Osteocyte (in vitro differentiated cells): ENCODE results near the gene ADH1C. TPM values are rescaled to one million over a fixed set of nuclear protein-coding genes. Genes with fewer than 3 reads are reported as not detected.
A peak's percentile ranks its signal among the peaks of the same experiment; 100 is the strongest.

ENCODE experiments used
- DNase-seq: peaks from one replicate; pipeline ENCODE4 v3.0.0; 2021; ENCODE audit warnings: mixed read lengths; ENCODE audit not compliant: unreplicated experiment; ENCODE audit errors: extremely low spot score
- H3K27ac Mint-ChIP-seq: one replicate; pipeline ENCODE4 v1.8.0; 2021; ENCODE audit warnings: mild to moderate bottlenecking, mixed read lengths; ENCODE audit not compliant: unreplicated experiment
- H3K27me3 Mint-ChIP-seq: one replicate; pipeline ENCODE4 v1.8.0; 2021; ENCODE audit warnings: mixed read lengths; ENCODE audit not compliant: unreplicated experiment
- H3K36me3 Mint-ChIP-seq: one replicate; pipeline ENCODE4 v1.8.0; 2021; ENCODE audit warnings: mixed read lengths; ENCODE audit not compliant: unreplicated experiment
- H3K4me1 Mint-ChIP-seq: one replicate; pipeline ENCODE4 v1.8.0; 2021; ENCODE audit warnings: mixed read lengths; ENCODE audit not compliant: unreplicated experiment
- H3K4me3 Mint-ChIP-seq: one replicate; pipeline ENCODE4 v1.8.0; 2021; ENCODE audit warnings: mild to moderate bottlenecking, moderate library complexity, mixed read lengths; ENCODE audit not compliant: unreplicated experiment
- H3K9me3 Mint-ChIP-seq: one replicate; pipeline ENCODE4 v1.8.0; 2021; ENCODE audit warnings: mixed read lengths; ENCODE audit not compliant: unreplicated experiment
- total RNA-seq: library from RNA; stranded (reverse); gene quantifications from 2 replicates; pipeline ENCODE4 v1.2.1, GENCODE V29; 2021
- TF ChIP-seq, protein P1 (sequence below): fragments of 200-600 bp; sonication (generic); IDR thresholded peaks from 2 replicates; pipeline ENCODE4 v1.5.0; 2021; ENCODE audit warnings: antibody characterized with exemption, mild to moderate bottlenecking, moderate library complexity

The ADH1C gene
- total RNA-seq, 1 donor from 2014 or later, result not detected

DNA sequence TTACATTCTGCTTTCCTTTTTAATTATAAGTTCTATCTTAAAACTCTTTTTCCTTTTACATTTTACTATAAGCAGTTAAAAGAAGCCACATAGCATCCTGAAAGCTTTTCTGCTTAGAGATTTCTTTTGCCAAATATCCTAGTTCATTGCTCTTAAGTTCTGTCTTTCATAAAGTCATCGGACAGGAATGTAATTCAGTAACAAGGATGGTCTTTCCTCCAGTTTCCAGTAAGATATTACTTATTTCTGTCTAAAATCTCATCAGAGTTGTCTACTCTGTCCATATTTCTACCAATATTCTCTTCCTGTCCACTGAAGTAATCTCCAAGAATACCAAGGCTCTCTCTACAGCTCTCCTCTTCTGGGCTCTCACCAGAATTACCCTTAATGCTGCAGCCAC lies 37.5 kb upstream of the ADH1C start:
- no peaks in the 10 kb centered on the region for H3K27me3 Mint-ChIP-seq
- peaks cover 5% of the 10 kb centered on the region for H3K36me3 Mint-ChIP-seq
- H3K4me1 Mint-ChIP-seq, result peaks cover 32% of the 10 kb centered on the region
- no peak for DNase-seq
- H3K27ac Mint-ChIP-seq, result peak overlapping the region; percentile 76
- peaks cover 15% of the 10 kb centered on the region for H3K9me3 Mint-ChIP-seq
- TF ChIP-seq, protein P1, sequence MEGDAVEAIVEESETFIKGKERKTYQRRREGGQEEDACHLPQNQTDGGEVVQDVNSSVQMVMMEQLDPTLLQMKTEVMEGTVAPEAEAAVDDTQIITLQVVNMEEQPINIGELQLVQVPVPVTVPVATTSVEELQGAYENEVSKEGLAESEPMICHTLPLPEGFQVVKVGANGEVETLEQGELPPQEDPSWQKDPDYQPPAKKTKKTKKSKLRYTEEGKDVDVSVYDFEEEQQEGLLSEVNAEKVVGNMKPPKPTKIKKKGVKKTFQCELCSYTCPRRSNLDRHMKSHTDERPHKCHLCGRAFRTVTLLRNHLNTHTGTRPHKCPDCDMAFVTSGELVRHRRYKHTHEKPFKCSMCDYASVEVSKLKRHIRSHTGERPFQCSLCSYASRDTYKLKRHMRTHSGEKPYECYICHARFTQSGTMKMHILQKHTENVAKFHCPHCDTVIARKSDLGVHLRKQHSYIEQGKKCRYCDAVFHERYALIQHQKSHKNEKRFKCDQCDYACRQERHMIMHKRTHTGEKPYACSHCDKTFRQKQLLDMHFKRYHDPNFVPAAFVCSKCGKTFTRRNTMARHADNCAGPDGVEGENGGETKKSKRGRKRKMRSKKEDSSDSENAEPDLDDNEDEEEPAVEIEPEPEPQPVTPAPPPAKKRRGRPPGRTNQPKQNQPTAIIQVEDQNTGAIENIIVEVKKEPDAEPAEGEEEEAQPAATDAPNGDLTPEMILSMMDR, result no peak
- H3K4me3 Mint-ChIP-seq, result no peak overlapping the region

DNA sequence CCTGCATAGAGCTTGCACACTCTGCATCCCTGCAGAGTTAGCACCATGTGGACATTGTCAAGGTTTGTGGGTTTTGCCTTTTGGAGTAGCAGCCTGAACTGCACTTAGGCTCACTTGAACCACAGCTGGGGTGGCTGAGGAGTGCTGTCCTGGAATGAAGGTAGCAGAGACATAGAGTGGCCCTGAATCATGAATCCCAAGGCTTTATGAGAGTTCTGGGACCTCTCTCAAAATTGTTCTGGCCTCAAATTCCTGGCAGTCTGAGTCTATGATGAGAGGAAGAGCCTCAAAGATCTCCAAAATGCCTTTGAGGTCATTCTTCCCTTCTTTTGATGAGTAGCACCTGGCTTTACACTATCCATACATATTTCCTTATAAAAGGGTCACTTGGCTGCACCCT lies 37.1 kb upstream of the ADH1C start:
- DNase-seq, result no peak
- Mint-ChIP-seq H3K4me3 (no peak overlapping the region), H3K9me3 (peaks cover 15% of the 10 kb centered on the region), H3K27me3 (no peaks in the 10 kb centered on the region), H3K36me3 (peaks cover 5% of the 10 kb centered on the region), H3K4me1 (peaks cover 30% of the 10 kb centered on the region), H3K27ac (peak overlapping the region; percentile 48)
- TF ChIP-seq, protein P1, result no peak

DNA sequence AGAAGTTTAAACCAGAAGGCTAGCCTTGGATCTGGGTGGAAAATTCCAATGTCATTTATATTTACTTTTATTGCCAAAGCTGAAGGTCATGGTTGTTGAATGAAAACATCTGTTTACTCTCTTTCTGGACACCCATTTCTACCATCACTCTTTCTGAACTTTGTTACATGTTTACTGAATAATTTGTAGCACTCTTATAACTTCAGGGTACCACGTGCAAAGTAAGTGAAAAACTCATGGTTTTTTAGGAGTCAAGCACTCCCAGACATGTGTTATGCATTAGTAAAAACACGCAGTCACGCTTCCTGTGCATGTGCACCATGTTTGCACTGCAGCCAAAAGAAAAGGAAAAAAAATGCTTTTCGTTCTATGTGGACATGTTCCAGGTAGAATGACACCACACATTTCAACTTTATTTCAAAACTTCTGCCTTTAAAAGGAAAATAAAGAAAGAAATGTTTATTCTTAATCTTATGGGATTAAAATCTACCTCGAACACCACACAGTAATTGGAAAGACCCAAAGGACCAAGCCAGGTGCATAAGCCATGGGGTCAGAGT lies 31.4 kb upstream of the ADH1C start:
- no peaks in the 10 kb centered on the region for H3K36me3 Mint-ChIP-seq
- peak overlapping the region; percentile 92 for H3K27ac Mint-ChIP-seq
- H3K4me1 Mint-ChIP-seq, result peaks cover 36% of the 10 kb centered on the region
- H3K4me3 Mint-ChIP-seq, result no peak overlapping the region
- H3K9me3 Mint-ChIP-seq, result peaks cover 22% of the 10 kb centered on the region
- TF ChIP-seq, protein P1, result no peak
- H3K27me3 Mint-ChIP-seq, result no peaks in the 10 kb centered on the region
- DNase-seq, result no peak

DNA sequence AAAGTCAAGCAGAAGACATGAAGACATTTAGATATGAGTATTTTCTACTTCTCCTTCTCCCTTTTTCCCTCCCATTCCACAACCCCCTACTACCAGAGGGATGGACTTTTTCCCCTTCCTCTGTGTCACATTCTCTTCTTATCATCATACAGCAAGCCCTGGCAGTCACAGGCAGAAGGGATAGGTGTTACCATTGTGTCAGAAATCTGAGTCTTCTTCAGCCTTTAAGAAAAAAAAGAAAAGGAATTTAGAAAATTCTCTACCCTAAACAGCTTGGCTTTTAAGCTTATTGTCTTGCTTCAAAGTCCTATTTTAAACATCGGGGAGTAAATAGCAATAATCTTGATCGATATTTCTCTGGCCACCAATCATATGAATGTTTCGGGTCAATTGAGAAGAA lies 30.9 kb upstream of the ADH1C start:
- no peak overlapping the region for H3K4me3 Mint-ChIP-seq
- H3K9me3 Mint-ChIP-seq, result peaks cover 17% of the 10 kb centered on the region
- H3K27ac Mint-ChIP-seq, result peak overlapping the region; percentile 92
- H3K4me1 Mint-ChIP-seq, result peaks cover 34% of the 10 kb centered on the region
- DNase-seq, result no peak
- TF ChIP-seq, protein P1, result no peak
- H3K27me3 Mint-ChIP-seq, result no peaks in the 10 kb centered on the region
- H3K36me3 Mint-ChIP-seq, result no peaks in the 10 kb centered on the region

DNA sequence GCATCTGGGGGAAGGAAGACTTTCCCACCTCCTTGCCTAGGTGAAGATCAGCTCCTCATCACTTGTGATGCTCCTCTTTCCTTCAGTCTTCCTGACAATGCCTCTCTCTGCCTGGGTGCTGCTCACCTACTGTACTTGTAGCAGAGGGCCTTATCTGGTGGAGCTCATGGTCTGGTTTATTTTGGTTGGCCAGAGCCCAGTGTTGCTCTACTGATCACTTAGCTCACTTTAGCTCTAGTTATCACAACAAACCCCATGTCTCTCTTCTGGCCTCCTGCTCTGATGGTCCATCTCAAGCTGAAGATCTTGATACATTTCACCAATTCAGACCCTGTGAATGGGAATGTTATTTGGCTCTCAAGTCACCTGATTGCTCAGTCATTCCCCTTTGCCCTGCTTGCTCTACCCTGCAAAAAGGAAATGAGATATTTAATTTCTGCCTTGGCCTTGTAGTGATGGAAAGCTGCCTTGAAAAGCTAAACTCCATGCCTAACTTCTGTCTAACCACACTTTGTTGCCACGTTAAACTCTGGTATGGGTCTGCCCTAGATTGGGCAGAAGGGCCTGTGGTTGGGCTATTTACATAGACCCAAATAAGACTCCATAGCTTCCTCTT lies 30.3 kb upstream of the ADH1C start:
- peak overlapping the region; percentile 92 for H3K27ac Mint-ChIP-seq

More for the DNA sequence above, 30.3 kb upstream of the ADH1C start:
- no peak overlapping the region for H3K4me3 Mint-ChIP-seq
- DNase-seq, result no peak
- H3K36me3 Mint-ChIP-seq, result no peaks in the 10 kb centered on the region
- no peaks in the 10 kb centered on the region for H3K27me3 Mint-ChIP-seq
- TF ChIP-seq, protein P1, result no peak
- peaks cover 14% of the 10 kb centered on the region for H3K9me3 Mint-ChIP-seq
- peaks cover 32% of the 10 kb centered on the region for H3K4me1 Mint-ChIP-seq
